Stimulated activated CD4-positive, alpha-beta T cell treated with anti-CD3 and anti-CD28 coated beads, Interleukin-4, amount 100 ng/mL, for 4 hours (primary cell): ENCODE results near the gene IFITM5.
"Not testable (repeated sequence)": the region's sequence is repeated elsewhere in the genome, so short reads cannot be mapped to it uniquely, and the experiment has no call there.

Experiments used
- DNase-seq, 2 experiments: peaks; one replicate each; pipeline ENCODE4 v3.0.0-alpha.2; 2020

IFITM5 gene

DNA sequence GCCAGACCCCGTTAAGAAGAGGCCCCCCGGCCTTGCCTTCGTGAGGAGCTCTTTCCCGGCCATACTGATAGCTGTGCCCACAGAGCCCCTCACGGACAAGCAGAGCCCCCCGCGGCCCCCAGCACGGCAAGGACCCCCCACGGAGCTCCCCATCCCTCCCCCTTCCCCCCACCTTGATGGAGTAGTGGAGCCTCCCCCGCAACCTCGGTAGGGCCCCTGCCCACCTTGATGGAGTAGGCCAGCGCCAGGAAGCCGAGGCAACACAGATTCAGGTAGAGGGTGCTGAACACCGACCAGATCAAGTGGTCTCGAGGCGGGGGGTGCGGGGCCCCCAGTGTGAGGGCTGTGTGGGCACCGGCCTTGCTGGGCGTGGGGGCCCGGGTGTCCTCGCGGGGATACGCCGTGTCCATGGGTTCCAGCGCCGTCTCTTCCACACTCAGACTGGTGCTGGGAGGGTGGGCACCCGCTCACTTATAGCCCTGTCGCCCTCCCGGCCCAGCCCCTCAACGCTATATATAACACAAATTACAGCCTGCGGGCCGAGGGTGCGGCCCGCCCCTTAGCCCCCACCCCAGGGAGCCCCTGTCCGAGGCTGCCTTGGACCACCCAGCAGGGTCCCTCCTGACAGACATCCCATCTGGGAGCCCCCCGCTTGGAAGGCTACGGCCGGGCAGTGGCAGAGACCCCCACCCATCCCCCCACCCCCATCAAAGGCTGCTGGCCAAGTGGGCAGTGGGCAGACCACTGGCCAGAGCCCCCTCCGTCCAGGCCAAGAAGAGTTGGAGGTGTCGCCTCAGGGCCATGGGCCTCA, at the start of gene IFITM5:
Gene IFITM5 (minus strand): TSS at position 446 of the 811 bp plus-strand sequence. CDS start 36 bp downstream, at position 410.
- DNase-seq: no peak

GRCh38 chr11:346529-346928, 47.2 kb upstream of the IFITM5 start:
- DNase-seq: no peak

DNA sequence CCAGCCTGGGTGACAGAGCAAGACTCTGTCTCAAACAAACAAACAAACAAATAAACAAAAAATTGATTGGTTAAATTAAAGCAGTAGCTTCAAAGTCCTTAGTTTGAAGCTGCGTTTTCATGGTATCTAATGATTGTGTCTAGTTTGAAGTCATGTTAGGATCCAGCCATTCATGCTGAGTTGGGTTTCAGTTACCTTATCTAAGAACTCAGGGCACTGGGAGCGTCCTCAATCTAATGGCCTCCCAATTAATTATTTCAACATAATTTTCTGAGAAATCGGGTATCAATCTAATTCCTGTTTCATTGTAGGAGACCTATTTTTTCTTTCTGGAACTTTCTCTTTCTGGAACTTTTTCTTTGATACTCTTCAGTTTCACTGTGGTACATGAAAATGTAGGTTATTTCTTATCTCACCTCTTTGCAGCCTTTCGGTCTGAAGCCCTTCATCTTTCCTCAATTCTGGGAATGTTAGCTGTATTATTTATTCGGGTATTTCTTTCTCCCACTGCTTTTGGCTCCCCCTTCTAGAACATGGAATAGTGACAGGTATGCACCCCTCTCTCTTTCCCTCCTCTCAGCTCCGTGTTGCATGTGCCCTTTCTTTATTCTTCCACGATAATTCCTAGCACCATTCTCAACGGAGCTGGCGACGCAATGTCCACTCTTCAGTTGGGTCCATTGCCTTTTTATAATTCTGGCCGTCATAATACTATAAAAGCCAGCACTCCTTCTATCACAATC, 45.7 kb upstream of the IFITM5 start:
- no peak for DNase-seq

GRCh38 chr11:342328-342727, 43.0 kb upstream of the IFITM5 start:
- DNase-seq: no peak

DNA sequence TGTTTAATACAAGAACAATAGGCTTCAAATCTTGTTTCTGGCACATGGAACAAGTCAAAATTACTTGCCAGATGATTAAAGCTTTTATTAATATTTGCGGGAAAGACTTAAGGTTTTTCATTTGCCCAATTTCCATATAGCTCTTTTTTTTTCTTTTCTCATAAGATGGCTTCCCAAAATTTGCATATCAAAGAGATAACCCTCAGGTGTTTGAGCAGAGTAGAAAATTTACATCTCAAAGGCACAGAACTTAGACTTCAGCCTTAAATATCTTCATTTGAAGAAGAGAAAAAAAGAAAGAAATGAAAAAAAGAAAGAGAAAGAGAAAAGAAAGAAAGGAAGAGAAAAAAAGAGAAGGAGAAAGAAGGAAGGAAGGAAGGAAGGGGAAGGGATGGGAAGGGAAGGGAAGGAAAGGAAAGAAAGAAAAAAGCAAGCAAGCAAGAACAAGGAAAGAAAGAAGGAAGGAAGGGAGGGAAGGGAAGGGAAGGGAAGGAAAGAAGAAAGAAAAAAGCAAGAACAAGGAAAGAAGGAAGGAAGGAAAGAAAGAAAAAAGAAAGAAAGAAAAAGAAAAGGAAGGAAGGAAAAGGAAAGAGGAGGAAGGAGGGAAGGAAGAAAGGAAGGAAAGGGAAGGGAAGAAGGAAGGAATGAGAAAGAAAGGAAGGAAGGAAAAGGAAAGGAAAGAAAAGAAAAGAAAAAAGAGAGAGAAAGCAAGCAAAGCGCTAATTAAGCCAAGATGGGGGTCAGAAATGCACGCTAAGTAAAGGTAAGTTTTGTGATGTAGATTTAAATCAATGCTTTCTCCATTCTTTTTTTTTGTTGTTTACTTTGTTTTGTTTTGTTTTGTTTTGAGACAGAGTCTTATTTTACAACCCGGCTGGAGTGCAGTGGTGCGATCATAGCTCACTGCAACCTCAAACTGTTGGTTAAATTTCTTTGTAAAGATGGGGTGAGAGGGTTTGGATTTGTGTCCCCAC, 41.5 kb upstream of the IFITM5 start:
- DNase-seq: no peak

GRCh38 chr11:339963-340362, 40.6 kb upstream of the IFITM5 start:
- no peak for DNase-seq

DNA sequence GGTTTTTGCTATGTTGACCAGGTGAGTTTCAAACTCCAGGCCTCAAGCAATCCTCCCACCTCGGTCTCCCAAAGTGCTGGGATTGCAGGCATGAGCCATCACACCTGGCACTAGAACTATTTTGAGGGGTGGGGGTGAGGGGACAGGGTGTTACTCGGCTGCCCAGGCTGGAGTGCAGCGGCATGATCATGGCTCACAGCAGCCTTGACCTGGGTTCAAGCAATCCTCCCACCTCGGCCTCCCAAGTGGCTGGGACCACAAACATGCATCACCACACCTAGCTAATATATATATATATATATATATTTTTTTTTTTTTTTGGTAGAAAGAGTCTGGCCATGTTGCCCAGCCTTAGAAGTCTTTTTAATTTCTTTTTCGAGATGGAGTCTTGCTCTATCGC, 38.4 kb upstream of the IFITM5 start:
- no peak for DNase-seq

- DNase-seq: no peak
These were observed 37.4 kb upstream of the IFITM5 start for GRCh38 chr11:336659-337198.

- DNase-seq: no peak
These were observed 36.7 kb upstream of the IFITM5 start for GRCh38 chr11:335779-336658.

GRCh38 chr11:334264-334994, 35.1 kb upstream of the IFITM5 start:
- DNase-seq: no peak

- DNase-seq: not testable (repeated sequence)
These were observed 34.4 kb upstream of the IFITM5 start for GRCh38 chr11:333616-334263.

DNA sequence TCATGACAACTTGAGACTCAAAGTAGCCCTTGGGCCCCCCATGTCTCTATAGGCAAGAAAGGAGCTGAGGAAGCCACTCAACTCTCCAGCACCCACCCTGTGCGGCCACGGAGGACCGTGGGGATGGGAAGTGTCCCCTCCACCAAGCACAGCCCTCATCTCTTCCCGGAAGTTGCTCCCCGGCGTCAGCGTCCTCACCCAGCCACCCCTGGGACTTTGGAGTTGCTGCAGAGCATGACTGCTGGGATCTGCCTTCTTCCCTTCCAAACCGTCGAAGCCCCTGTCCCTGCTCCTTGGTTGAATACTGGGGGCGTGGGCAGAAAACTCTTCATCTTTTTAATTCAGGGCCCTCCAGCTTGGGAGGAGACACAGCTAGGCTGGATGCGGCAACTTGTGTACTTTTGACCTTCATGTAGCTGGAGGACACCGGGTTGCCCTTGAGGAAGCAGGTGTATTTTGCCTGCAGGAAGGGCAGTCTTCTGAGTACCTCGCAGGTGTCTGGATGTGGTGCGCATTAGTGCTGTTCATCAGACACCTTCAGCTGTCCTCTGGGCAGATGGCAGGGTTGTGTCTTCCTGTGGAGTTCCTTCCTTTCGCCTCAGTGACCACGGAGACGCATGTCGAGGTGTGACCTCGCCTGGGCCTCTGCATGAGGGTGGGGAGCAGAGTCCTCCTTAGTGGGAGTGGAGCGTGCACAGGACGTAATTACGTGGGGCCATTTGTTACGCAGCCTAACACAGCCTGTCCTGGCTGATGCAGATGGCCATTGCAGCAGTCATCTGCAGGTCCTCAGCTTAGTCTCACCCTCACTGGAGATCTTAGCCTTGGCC, 33.5 kb upstream of the IFITM5 start:
- DNase-seq: no peak

DNA sequence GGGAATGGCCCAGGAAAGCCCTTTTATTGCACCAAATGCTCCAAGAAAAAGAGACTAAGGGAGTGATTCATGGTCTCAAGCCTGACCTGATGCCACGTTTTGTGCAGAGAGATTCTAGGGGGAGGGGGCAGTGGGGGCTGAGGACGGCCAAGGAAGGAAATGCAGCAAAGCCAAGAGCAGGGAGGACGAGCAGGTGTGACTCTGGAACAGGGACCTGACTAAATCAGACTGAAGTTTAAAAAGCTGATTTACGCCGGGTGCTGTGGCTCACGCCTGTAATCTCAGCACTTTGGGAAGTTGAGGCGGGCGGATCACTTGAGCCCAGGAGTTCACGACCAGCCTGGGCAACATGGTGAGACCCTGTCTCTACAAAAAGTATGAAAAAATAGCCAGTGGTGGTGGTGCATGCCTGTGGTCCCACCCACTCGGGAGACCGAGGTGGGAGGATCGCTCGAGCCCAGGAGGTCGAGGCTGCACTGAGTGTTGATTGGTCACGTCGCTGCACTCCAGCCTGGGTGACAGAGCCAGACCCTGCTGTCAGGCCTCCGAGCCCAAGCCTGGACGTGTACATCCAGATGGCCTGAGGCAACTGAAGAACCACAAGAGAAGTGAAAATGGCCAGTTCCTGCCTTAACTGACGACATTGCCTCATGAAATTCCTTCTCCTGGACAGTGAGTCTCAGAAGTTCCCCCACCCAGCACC, 32.2 kb upstream of the IFITM5 start:
- DNase-seq: no peak

GRCh38 chr11:330694-331357, 31.5 kb upstream of the IFITM5 start:
- no peak for DNase-seq

GRCh38 chr11:330307-330693, 31.0 kb upstream of the IFITM5 start:
- no peak for DNase-seq

GRCh38 chr11:329886-330253, 30.5 kb upstream of the IFITM5 start:
- DNase-seq: no peak

GRCh38 chr11:328516-329100, 29.3 kb upstream of the IFITM5 start:
- DNase-seq: not testable (repeated sequence)

GRCh38 chr11:328012-328411, 28.7 kb upstream of the IFITM5 start:
- DNase-seq: no peak
